Chondrocyte (in vitro differentiated cells): ENCODE results near the gene GGPS1. TPM values are rescaled to one million over a fixed set of nuclear protein-coding genes. Genes with fewer than 3 reads are reported as not detected.

Source experiments
- DNase-seq: peaks from one replicate; pipeline ENCODE4 v3.0.0; 2021; ENCODE audit warnings: mixed read lengths, low spot score
- H3K27ac Mint-ChIP-seq: one replicate; pipeline ENCODE4 v1.8.0; 2021; ENCODE audit warnings: mild to moderate bottlenecking, moderate library complexity, mixed read lengths; ENCODE audit not compliant: unreplicated experiment
- H3K27me3 Mint-ChIP-seq: 2 replicates; pipeline ENCODE4 v1.8.0; 2021; ENCODE audit warnings: low read depth, mixed read lengths
- H3K36me3 Mint-ChIP-seq: 2 replicates; pipeline ENCODE4 v1.8.0; 2021; ENCODE audit warnings: low read depth, mixed read lengths
- H3K4me1 Mint-ChIP-seq: 2 replicates; pipeline ENCODE4 v1.8.0; 2021; ENCODE audit warnings: low read depth, mild to moderate bottlenecking, mixed read lengths
- H3K4me3 Mint-ChIP-seq: one replicate; pipeline ENCODE4 v1.8.0; 2021; ENCODE audit warnings: mild to moderate bottlenecking, moderate library complexity, mixed read lengths; ENCODE audit not compliant: unreplicated experiment
- H3K9me3 Mint-ChIP-seq: 2 replicates; pipeline ENCODE4 v1.8.0; 2021; ENCODE audit warnings: low read depth, mixed read lengths
- CTCF ChIP-seq: fragments of 200-600 bp; sonication (generic); IDR thresholded peaks from 2 replicates; pipeline ENCODE4 v1.5.0; 2021; ENCODE audit warnings: antibody characterized with exemption, mild to moderate bottlenecking, moderate library complexity
- total RNA-seq: library from RNA; stranded (reverse); gene quantifications from 3 replicates; pipeline ENCODE4 v1.2.1, GENCODE V29; 2021

GGPS1 gene
- total RNA-seq, 1 donor from 2014 or later = 39.1 TPM

GRCh38 chr1:235297579-235297978, 30.8 kb upstream of the GGPS1 start:
- DNase-seq = no peak
- peak overlapping the region; percentile 18 for H3K27ac Mint-ChIP-seq

GRCh38 chr1:235298758-235299157, 29.6 kb upstream of the GGPS1 start:
- H3K4me1 Mint-ChIP-seq = peaks cover 24% of the 10 kb centered on the region
- H3K4me3 Mint-ChIP-seq = no peak overlapping the region
- no peaks in the 10 kb centered on the region for H3K36me3 Mint-ChIP-seq
- no peaks in the 10 kb centered on the region for H3K27me3 Mint-ChIP-seq
- peaks cover 3% of the 10 kb centered on the region for H3K9me3 Mint-ChIP-seq
- DNase-seq = no peak
- H3K27ac Mint-ChIP-seq = no peak overlapping the region
- TF ChIP-seq CTCF = no peak

More at GRCh38 chr1:235297579-235297978, 30.8 kb upstream of the GGPS1 start:
- peaks cover 3% of the 10 kb centered on the region for H3K9me3 Mint-ChIP-seq
- TF ChIP-seq CTCF = no peak
- H3K27me3 Mint-ChIP-seq = no peaks in the 10 kb centered on the region
- no peak overlapping the region for H3K4me3 Mint-ChIP-seq
- H3K4me1 Mint-ChIP-seq = peaks cover 23% of the 10 kb centered on the region
- H3K36me3 Mint-ChIP-seq = no peaks in the 10 kb centered on the region

GRCh38 chr1:235299169-235299858, 29.1 kb upstream of the GGPS1 start:
- H3K36me3 Mint-ChIP-seq = no peaks in the 10 kb centered on the region
- H3K4me3 Mint-ChIP-seq = no peak overlapping the region
- H3K27me3 Mint-ChIP-seq = no peaks in the 10 kb centered on the region
- H3K27ac Mint-ChIP-seq = no peak overlapping the region
- peaks cover 24% of the 10 kb centered on the region for H3K4me1 Mint-ChIP-seq
- DNase-seq = no peak
- peaks cover 3% of the 10 kb centered on the region for H3K9me3 Mint-ChIP-seq
- no peak for TF ChIP-seq CTCF

- TF ChIP-seq CTCF = no peak
- Mint-ChIP-seq H3K4me3 (no peak overlapping the region), H3K36me3 (no peaks in the 10 kb centered on the region), H3K27ac (no peak overlapping the region), H3K27me3 (no peaks in the 10 kb centered on the region), H3K9me3 (no peaks in the 10 kb centered on the region), H3K4me1 (peaks cover 30% of the 10 kb centered on the region)
- no peak for DNase-seq
These were observed 26.2 kb upstream of the GGPS1 start for GRCh38 chr1:235302143-235302542.

- no peak for DNase-seq
- no peaks in the 10 kb centered on the region for H3K36me3 Mint-ChIP-seq
- no peaks in the 10 kb centered on the region for H3K27me3 Mint-ChIP-seq
- H3K9me3 Mint-ChIP-seq = no peaks in the 10 kb centered on the region
- no peak overlapping the region for H3K4me3 Mint-ChIP-seq
- H3K4me1 Mint-ChIP-seq = peaks cover 17% of the 10 kb centered on the region
- TF ChIP-seq CTCF = no peak
- peak overlapping the region; percentile 58 for H3K27ac Mint-ChIP-seq
These were observed 23.6 kb upstream of the GGPS1 start for GRCh38 chr1:235304549-235305451.
